Heart left ventricle (tissue), 16 donors: ENCODE data around the gene TENM3. TPM values are rescaled to one million over a fixed set of nuclear protein-coding genes. Genes with fewer than 3 reads are reported as not detected.

Experiments used
- ATAC-seq, 4 donors: fragments of 200-7000 bp; cut with Tn5 transposase; one replicate each; pipeline ENCODE4 v1.9.1; 2020 to 2022; ENCODE audit warnings: moderate library complexity in 4 of 4, mild to moderate bottlenecking in 3 of 4, moderate number of reproducible peaks in 1 of 4
- DNase-seq, 5 donors: peaks; one replicate each; pipeline ENCODE4 v3.0.0-alpha.2; 2020
- H3K27ac ChIP-seq, 12 donors: fragments of 200-600 bp; sonication (generic) in 4 of 12; one replicate each; pipeline versions ENCODE4 v1.5.0 to v1.8.0; 2016 to 2022; ENCODE audit warnings: mild to moderate bottlenecking in 2 of 12
- H3K27me3 ChIP-seq, 9 donors: fragments of 200-600 bp; sonication (generic) in 2 of 9; one replicate each; pipeline versions ENCODE4 v1.5.1 to v1.8.0; 2016 to 2022; ENCODE audit warnings: mild to moderate bottlenecking in 3 of 9
- H3K36me3 ChIP-seq, 9 donors: fragments of 200-600 bp; sonication (generic) in 2 of 9; one replicate each; pipeline versions ENCODE4 v1.5.0 to v1.8.0; 2018 to 2022; ENCODE audit warnings: mild to moderate bottlenecking in 2 of 9
- H3K4me1 ChIP-seq, 12 donors: fragments of 200-600 bp; sonication (generic) in 4 of 12; one replicate each; pipeline versions ENCODE4 v1.5.0 to v1.8.0; 2016 to 2022; ENCODE audit warnings: mild to moderate bottlenecking in 3 of 12
- H3K4me3 ChIP-seq, 12 donors: fragments of 200-600 bp; sonication (generic) in 4 of 12; one replicate each; pipeline versions ENCODE4 v1.5.0 to v1.8.0; 2017 to 2022; ENCODE audit warnings: mild to moderate bottlenecking in 9 of 12, moderate library complexity in 4 of 12
- H3K9me3 ChIP-seq, 12 donors: fragments of 200-600 bp; sonication (generic) in 4 of 12; one replicate each; pipeline versions ENCODE4 v1.5.0 to v1.8.0; 2016 to 2022; ENCODE audit warnings: mild to moderate bottlenecking in 1 of 12
- POLR2A ChIP-seq, 2 donors: fragments of 450-650 bp; IDR thresholded peaks; one replicate each; pipeline ENCODE4 v1.6.1; 2017; ENCODE audit warnings: antibody characterized with exemption in 2 of 2, mild to moderate bottlenecking in 2 of 2, moderate library complexity in 2 of 2
- WGBS, 4 donors: extraction: QIAGEN DNeasy Blood & Tissue Kit in 2 of 4; methylation state at CpG; one replicate each; pipeline versions ENCODE4 v1.1.5 to v1.1.7; 2013 to 2018; 5-methylcytosine and 5-hydroxymethylcytosine counted together
- intact Hi-C, 10 donors: fragments of 100-400 bp; cut with DNase I; formaldehyde crosslinking; loops; one replicate each; pipeline versions ENCODE4 v1.11.1 to v1.14.2; 2022
- polyA plus RNA-seq, 2 donors: library from polyadenylated mRNA; stranded (reverse); fragments of 200-250 nt; gene quantifications; one replicate each; pipeline ENCODE4 v1.2.3, GENCODE V29; 2013
- total RNA-seq, 9 donors: library from RNA; depleted of rRNA in 2 of 9; stranded (reverse); fragments of >200 nt in 2 of 9; fragmentation: NEBNext Ultra II Directional in 3 of 9; extraction: Animal tissue kit (Norgen Biotek cat#: 25700) in 3 of 9; gene quantifications; one replicate each; pipeline versions ENCODE4 v1.1.0 to v1.2.4, GENCODE V29; 2016 to 2023
- TF ChIP-seq, protein P1 (sequence below), 12 donors: fragments of 200-600 bp; sonication (generic) in 4 of 12; IDR thresholded peaks; one replicate each; pipeline versions ENCODE4 v1.5.0 to v1.8.0; 2018 to 2022; ENCODE audit warnings: antibody characterized with exemption in 12 of 12, mild to moderate bottlenecking in 5 of 12
- donor health status: ischemic (EF 13 %, LVEDD 7.1; RV severe dilation, severe dysfunction).
- donor health status: healthy with polysubstance abuse.
- donor health status: DM: no; HTN: yes; CAD: no.
- donor health status: DM: no; HTN: no; CAD: no.
- donor health status: ischemic (EF 25% LVEDD 6.9; RV normal size, moderate dysfunction).
- donor health status: ischemic (EF 25% LVEDD 5.7; RV mildly dilated, moderate dysfunction).
- donor health status: healthy.
- donor health status: DM: yes; HTN: yes; CAD: no.
- donor health status: ischemic (EF 35%, LVEDD 5.7; RV mildly dilated, moderate dysfunction).
- donor health status: nonischemic (EF 11% LVEDD 7.7; RV severe dilation, severe dysfunction).
- donor health status: DM: yes; HTN: yes; CAD: no.
- donor health status: PGD.
- donor health status: ischemic (EF 29% LVEDD 5.4; RV normal size, mild dysfunction).
- donor health status: nonischemic (EF 23%, LVEDD 6.1; RV moderate dilation, normal function).

Gene TENM3
- total and polyA plus RNA-seq, 11 donors, result 0.19 to 10.3 (median 2.5) TPM

DNA sequence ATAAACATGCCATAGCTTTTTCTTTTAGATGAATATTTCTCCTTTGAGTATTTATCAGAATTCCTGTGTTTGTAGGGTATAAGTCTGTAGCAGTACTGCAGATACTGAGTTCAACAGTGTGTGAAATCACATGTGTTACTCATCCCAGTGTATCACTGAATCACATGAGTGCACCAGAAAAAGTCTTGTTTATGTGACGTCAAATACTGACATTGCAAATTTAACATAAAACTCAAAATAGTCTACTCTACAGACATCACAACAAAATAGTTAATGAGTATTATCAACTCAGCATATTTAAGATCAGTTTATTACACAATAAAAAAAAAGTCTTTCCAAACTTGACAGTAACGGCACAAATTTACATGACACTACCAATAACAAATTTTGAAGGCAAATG lies 452.6 kb downstream of the TENM3 start:
- no peaks in the 10 kb centered on the region for H3K27me3 ChIP-seq
- intact Hi-C loops, result loop anchor here in 1 of 10 donors (10.0 kb wide), 1 partner anchor 49 kb away; no protein-coding TSS in a partner anchor
- H3K4me3 ChIP-seq, result no peak overlapping the region
- no peak for DNase-seq
- TF ChIP-seq, protein P1, sequence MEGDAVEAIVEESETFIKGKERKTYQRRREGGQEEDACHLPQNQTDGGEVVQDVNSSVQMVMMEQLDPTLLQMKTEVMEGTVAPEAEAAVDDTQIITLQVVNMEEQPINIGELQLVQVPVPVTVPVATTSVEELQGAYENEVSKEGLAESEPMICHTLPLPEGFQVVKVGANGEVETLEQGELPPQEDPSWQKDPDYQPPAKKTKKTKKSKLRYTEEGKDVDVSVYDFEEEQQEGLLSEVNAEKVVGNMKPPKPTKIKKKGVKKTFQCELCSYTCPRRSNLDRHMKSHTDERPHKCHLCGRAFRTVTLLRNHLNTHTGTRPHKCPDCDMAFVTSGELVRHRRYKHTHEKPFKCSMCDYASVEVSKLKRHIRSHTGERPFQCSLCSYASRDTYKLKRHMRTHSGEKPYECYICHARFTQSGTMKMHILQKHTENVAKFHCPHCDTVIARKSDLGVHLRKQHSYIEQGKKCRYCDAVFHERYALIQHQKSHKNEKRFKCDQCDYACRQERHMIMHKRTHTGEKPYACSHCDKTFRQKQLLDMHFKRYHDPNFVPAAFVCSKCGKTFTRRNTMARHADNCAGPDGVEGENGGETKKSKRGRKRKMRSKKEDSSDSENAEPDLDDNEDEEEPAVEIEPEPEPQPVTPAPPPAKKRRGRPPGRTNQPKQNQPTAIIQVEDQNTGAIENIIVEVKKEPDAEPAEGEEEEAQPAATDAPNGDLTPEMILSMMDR (IDR thresholded peaks at IDR 0.05), result no peak
- no peak for TF ChIP-seq POLR2A (IDR thresholded peaks at IDR 0.05)
- no peaks in the 10 kb centered on the region for H3K36me3 ChIP-seq
- peaks cover 0 to 11% (median 0%) of the 10 kb centered on the region in 12 donors for H3K4me1 ChIP-seq
- no peaks in the 10 kb centered on the region for H3K9me3 ChIP-seq
- 78 to 85% (median 82%) methylated on average over 2 of the region's 2 CpGs for WGBS, 4 donors
- no peak for ATAC-seq
- no peak overlapping the region for H3K27ac ChIP-seq

DNA sequence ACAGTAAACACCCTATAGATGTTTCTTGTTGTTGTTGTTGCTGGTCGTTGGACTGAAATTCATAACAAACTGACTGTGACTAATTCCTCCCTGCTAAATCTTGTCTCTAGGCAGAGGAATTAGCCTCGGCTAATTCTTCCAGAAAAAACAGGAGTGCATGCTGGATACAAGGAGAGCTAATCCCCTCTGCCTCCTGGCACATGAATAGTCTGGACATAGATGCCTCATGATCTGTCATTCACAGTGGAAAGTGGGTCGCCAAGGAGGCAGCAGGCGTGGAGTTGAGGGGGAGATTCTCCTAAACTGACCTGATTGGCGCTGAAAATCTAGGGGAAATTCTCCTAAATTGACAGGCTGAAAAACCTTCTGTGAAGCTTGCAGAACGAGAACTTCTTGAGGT lies 453.9 kb downstream of the TENM3 start:
- intact Hi-C loops, result loop anchor here in 1 of 10 donors (10.0 kb wide), 1 partner anchor 48 kb away; no protein-coding TSS in a partner anchor
- TF ChIP-seq POLR2A (IDR thresholded peaks at IDR 0.05), result no peak
- TF ChIP-seq, protein P1 (IDR thresholded peaks at IDR 0.05), result no peak
- H3K4me1 ChIP-seq, result peaks cover 0 to 11% (median 0%) of the 10 kb centered on the region in 12 donors
- 71 to 85% (median 80%) methylated on average over 6 of the region's 6 CpGs for WGBS, 4 donors
- H3K9me3 ChIP-seq, result no peaks in the 10 kb centered on the region
- no peak overlapping the region for H3K27ac ChIP-seq
- no peak overlapping the region for H3K4me3 ChIP-seq
- H3K36me3 ChIP-seq, result no peaks in the 10 kb centered on the region
- ATAC-seq (no peak), DNase-seq (no peak)
- H3K27me3 ChIP-seq, result no peaks in the 10 kb centered on the region

DNA sequence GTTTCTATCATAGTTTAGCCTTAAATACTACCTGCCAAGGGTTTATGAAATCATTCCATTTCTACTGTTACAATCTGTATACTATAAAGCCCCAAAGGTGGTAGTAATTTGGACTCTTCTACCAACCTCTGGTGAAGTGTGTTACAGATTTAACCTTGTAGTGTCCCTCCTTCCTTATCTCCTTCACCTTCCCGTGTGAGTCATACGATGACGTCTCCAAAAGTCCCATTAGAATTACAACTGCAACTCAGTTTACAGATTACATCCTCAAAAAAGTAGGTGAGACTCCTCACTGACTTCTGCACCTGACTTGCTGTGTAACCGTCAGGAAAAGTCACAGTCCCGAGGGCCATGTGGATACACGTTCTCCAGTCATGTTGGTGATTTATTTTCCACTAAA lies 455.0 kb downstream of the TENM3 start:
- WGBS, 4 donors, result 65 to 76% (median 71%) methylated on average over 6 of the region's 6 CpGs
- no peaks in the 10 kb centered on the region for H3K27me3 ChIP-seq
- intact Hi-C loops, result loop anchor here in 1 of 10 donors (10.0 kb wide), 1 partner anchor 47 kb away; no protein-coding TSS in a partner anchor

DNA sequence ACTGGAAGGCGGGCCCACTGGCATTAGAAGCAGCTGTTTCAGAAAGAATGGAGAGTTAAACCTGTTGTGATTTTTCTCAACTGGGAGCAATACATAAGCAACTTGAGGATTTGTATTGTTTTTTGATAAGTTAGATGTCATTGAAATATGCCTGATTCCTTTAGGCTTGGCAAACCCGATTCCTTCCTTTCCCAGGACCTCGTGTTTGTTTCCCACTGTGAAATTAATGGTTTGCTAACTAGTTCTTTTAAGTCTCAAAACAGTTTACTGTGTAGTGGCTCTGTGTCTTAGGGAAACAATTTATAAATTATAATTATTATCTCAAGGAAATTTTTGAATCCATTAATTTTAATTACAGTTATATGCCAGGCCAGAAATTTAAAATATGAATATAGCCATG lies 456.0 kb downstream of the TENM3 start:
- Histone ChIP-seq H3K27me3 (no peaks in the 10 kb centered on the region), H3K4me1 (peaks cover 0 to 11% (median 0%) of the 10 kb centered on the region in 12 donors), H3K9me3 (no peaks in the 10 kb centered on the region), H3K36me3 (no peaks in the 10 kb centered on the region), H3K27ac (no peak overlapping the region), H3K4me3 (no peak overlapping the region)
- intact Hi-C loops, result loop anchor here in 1 of 10 donors (10.0 kb wide), 1 partner anchor 46 kb away; no protein-coding TSS in a partner anchor
- ATAC-seq (no peak), DNase-seq (no peak)
- 48 to 79% (median 61%) methylated on average over 3 of the region's 3 CpGs for WGBS, 4 donors
- no peak for TF ChIP-seq POLR2A (IDR thresholded peaks at IDR 0.05)

More for the DNA sequence above, 455.0 kb downstream of the TENM3 start:
- Histone ChIP-seq H3K9me3 (no peaks in the 10 kb centered on the region), H3K27ac (no peak overlapping the region), H3K36me3 (no peaks in the 10 kb centered on the region), H3K4me1 (peaks cover 0 to 11% (median 0%) of the 10 kb centered on the region in 12 donors), H3K4me3 (no peak overlapping the region)
- ATAC-seq, result no peak
- TF ChIP-seq, protein P1 (IDR thresholded peaks at IDR 0.05), result no peak
- TF ChIP-seq POLR2A (IDR thresholded peaks at IDR 0.05), result no peak
- DNase-seq, result no peak

DNA sequence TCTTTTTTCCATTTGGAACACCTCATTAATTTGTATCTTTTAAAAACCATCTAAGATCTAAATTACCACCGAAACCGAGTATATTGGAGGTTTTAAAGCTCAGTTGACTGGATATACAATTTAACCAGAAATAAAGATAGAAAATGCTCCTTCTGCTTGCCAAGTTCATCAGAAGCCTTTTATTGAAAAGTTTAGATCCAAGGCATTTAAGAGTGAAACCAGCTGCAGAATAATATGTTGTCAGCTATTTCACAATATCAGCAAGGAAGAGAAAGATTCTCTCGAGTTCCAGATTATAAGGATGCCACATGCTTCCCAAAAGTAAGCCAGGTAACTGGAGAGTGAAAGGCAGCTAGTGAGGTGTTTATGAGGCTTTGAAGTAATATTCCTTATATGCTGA lies 456.6 kb downstream of the TENM3 start:
- H3K9me3 ChIP-seq, result no peaks in the 10 kb centered on the region
- H3K4me1 ChIP-seq, result peaks cover 0 to 5% (median 0%) of the 10 kb centered on the region in 12 donors
- TF ChIP-seq, protein P1 (IDR thresholded peaks at IDR 0.05), result no peak
- TF ChIP-seq POLR2A (IDR thresholded peaks at IDR 0.05), result no peak
- H3K4me3 ChIP-seq, result no peak overlapping the region
- H3K36me3 ChIP-seq, result no peaks in the 10 kb centered on the region
- H3K27ac ChIP-seq, result no peak overlapping the region
- H3K27me3 ChIP-seq, result no peaks in the 10 kb centered on the region
- WGBS, 4 donors, result 65 to 72% (median 67%) methylated on average over 3 of the region's 3 CpGs
- intact Hi-C loops, result loop anchor here in 1 of 10 donors (10.0 kb wide), 1 partner anchor 45 kb away; no protein-coding TSS in a partner anchor
- no peak for ATAC-seq
- no peak for DNase-seq
